Mucosa of descending colon (tissue), 3 donors: ENCODE results near the gene CDKAL1. TPM values are rescaled to one million over a fixed set of nuclear protein-coding genes. Genes with fewer than 3 reads are reported as not detected.
"Not testable (repeated sequence)": the region's sequence is repeated elsewhere in the genome, so short reads cannot be mapped to it uniquely, and the experiment has no call there.

Source experiments
- ATAC-seq: fragments of 200-7000 bp; cut with Tn5 transposase; one replicate; pipeline ENCODE4 v1.9.1; 2020; ENCODE audit warnings: mild to moderate bottlenecking, moderate library complexity
- DNase-seq, 3 donors: peaks; one replicate each; pipeline ENCODE4 v3.0.0-alpha.2; 2020
- H3K36me3 ChIP-seq: fragments of 200-600 bp; one replicate; pipeline ENCODE4 v1.8.0; 2021; ENCODE audit warnings: low read depth, mild to moderate bottlenecking
- H3K4me1 ChIP-seq: fragments of 200-600 bp; one replicate; pipeline ENCODE4 v1.8.0; 2021; ENCODE audit warnings: low read depth, mild to moderate bottlenecking
- H3K4me3 ChIP-seq: fragments of 200-600 bp; one replicate; pipeline ENCODE4 v1.8.0; 2021; ENCODE audit warnings: mild to moderate bottlenecking
- H3K9me3 ChIP-seq: fragments of 200-600 bp; one replicate; pipeline ENCODE4 v1.8.0; 2021; ENCODE audit warnings: mild to moderate bottlenecking
- CTCF ChIP-seq: fragments of 200-600 bp; IDR thresholded peaks from one replicate; pipeline ENCODE4 v1.8.0; 2022; ENCODE audit warnings: antibody characterized with exemption, mild to moderate bottlenecking
- intact Hi-C, 2 donors: fragments of 100-400 bp; cut with DNase I in 1 of 2; cut with micrococcal nuclease in 1 of 2; formaldehyde crosslinking; loops; one replicate each; pipeline versions ENCODE4 v1.11.0 to v1.11.1; 2022; cut with DNase I, micrococcal nuclease
- total RNA-seq, 3 donors: library from RNA; stranded (reverse); fragmentation: NEBNext Ultra II Directional in 2 of 3; extraction: Animal tissue kit (Norgen Biotek cat#: 25700) in 2 of 3; gene quantifications; one replicate each; pipeline versions ENCODE4 v1.2.1 to v1.2.4, GENCODE V29; 2021 to 2023
- donor health status: DM: no; HTN: no; CAD: no; lungs with moderate emphysema.
- donor health status: DM: no; HTN: no; CAD: no.
- donor health status: DM: no; HTN: yes; CAD: no.

Gene CDKAL1
- total RNA-seq, 3 donors from 2014 or later = 13.4 to 15.5 (median 15.3) TPM

DNA sequence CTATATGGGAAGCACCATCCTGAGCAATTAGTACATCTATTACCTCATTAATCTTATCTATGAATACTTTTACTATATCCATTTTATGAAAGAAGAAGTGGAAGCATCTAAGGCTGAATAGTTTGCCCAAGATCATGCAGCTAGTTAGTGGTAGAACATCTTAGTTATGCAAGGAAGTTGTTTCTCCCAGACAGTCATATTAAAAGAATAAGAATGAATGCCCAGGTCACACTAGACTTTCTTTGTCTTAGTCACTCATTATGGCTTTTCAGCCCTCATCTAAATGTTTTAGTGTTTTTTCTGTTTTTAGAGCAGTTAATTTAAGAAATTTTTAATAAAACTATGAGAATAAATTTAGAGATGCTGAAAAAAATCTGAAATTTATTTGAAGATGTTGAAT lies 517.5 kb downstream of the CDKAL1 start:
- Histone ChIP-seq H3K4me3 (no peak overlapping the region), H3K9me3 (no peaks in the 10 kb centered on the region), H3K4me1 (no peaks in the 10 kb centered on the region), H3K36me3 (no peaks in the 10 kb centered on the region)
- no peak for DNase-seq
- no peak for TF ChIP-seq CTCF
- intact Hi-C loops = no loop called here
- ATAC-seq = no peak

- intact Hi-C loops = no loop called here
- no peak for ATAC-seq
- H3K4me3 ChIP-seq = no peak overlapping the region
- no peak for TF ChIP-seq CTCF
- no peaks in the 10 kb centered on the region for H3K4me1 ChIP-seq
- no peak for DNase-seq
- H3K36me3 ChIP-seq = no peaks in the 10 kb centered on the region
- H3K9me3 ChIP-seq = peaks cover 4% of the 10 kb centered on the region
Measured at GRCh38 chr6:21053612-21054011, 519.4 kb downstream of the CDKAL1 start.

DNA sequence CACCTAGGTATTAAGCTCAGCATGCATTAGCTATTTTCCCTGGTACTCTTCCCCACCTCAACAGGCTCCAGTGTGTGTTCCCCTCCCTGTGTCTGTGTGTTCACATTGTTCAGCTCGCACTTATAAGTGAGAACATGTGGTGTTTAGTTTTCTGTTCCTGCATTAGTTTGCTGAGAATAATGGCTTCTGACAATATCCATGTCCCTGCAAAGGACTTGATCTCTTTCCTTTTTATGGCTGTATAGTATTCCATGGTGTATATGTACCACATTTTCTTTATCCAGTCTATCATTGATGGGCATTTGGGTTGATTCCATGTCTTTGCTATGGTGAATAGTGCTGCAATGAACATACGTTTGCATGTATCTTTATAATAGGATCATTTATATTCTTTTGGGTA lies 521.2 kb downstream of the CDKAL1 start:
- ATAC-seq, H3K4me3 ChIP-seq, DNase-seq, H3K36me3 ChIP-seq, H3K9me3 ChIP-seq, H3K4me1 ChIP-seq, intact Hi-C loops: not testable (repeated sequence)

DNA sequence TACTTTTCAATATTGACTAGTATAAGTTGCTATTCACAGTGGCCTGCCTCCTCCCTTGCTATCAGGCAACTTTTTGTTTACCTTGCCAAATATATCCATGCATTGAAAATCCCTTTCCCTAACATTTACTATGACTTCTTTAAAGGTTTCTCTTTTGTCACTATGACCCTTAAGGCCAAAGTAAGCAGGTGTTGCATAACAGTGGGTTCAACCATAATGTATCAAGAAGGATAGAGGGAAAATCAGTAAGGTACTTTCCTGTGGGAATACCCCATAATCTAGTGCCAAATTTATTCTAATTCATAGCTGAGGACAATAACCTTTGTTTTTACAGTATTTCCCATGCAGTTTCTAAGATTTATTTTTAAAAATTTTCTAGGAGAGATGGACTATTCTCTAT lies 527.6 kb downstream of the CDKAL1 start:
- ATAC-seq = no peak
- intact Hi-C loops = no loop called here
- H3K4me3 ChIP-seq = no peak overlapping the region

DNA sequence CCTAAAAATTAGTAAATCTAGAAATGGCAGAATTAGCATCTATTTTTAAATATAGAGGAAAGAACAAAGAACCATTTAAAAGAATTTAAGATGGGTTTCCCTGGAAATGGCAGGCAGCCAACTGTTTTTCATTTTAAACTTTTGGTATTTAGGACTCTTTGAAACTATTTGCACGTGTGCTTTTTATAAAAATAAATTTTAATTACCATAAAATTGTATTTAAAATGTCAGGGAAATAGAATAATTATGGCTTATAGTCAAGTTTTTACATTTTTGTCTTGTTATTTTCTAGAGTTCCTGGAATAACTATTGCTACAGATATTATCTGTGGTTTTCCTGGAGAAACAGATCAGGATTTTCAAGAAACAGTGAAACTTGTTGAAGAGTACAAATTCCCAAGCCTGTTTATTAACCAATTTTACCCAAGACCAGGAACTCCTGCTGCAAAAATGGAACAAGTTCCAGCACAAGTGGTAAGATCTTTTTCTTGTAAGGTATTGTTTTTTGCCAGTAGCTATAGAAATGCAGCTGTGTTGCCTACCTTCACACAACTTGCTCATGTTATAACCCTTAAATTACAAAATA lies 530.6 kb downstream of the CDKAL1 start:
- no peak overlapping the region for H3K4me3 ChIP-seq
- no peaks in the 10 kb centered on the region for H3K4me1 ChIP-seq
- intact Hi-C loops = no loop called here
- ATAC-seq (no peak), DNase-seq (no peak)
- no peak for TF ChIP-seq CTCF
- H3K9me3 ChIP-seq = peaks cover 5% of the 10 kb centered on the region
- no peaks in the 10 kb centered on the region for H3K36me3 ChIP-seq

More for the DNA sequence above, 527.6 kb downstream of the CDKAL1 start:
- Histone ChIP-seq H3K4me1 (no peaks in the 10 kb centered on the region), H3K9me3 (peaks cover 10% of the 10 kb centered on the region), H3K36me3 (no peaks in the 10 kb centered on the region)
- no peak for TF ChIP-seq CTCF
- no peak for DNase-seq

- no peak for TF ChIP-seq CTCF
- no peaks in the 10 kb centered on the region for H3K4me1 ChIP-seq
- ATAC-seq = no peak
- intact Hi-C loops = no loop called here
- H3K4me3 ChIP-seq = no peak overlapping the region
- H3K9me3 ChIP-seq = no peaks in the 10 kb centered on the region
- no peak for DNase-seq
- no peaks in the 10 kb centered on the region for H3K36me3 ChIP-seq
Measured at GRCh38 chr6:21067521-21067920, 533.3 kb downstream of the CDKAL1 start.
